NCI-H146 (cell line): ENCODE measurements around the gene TJP3.

Experiments
- DNase-seq: peaks from one replicate; lab custom pipeline; 2025; lab: John Stamatoyannopoulos, UW

TJP3 gene

GRCh38 chr19:3783660-3784584 lies 75.7 kb downstream of the TJP3 start:
- DNase-seq, result no peak

- no peak for DNase-seq
Measured at GRCh38 chr19:3784607-3785450, 76.6 kb downstream of the TJP3 start.

GRCh38 chr19:3785451-3785937 lies 77.3 kb downstream of the TJP3 start:
- peak; percentile 45 for DNase-seq

- DNase-seq, result no peak
Measured at GRCh38 chr19:3785938-3786824, 78.0 kb downstream of the TJP3 start, which contains the start of gene MATK. TSS of gene MATK (minus strand) at chr19:3786381. CDS start at chr19:3785135, 1,246 bp downstream.

GRCh38 chr19:3788996-3789778 lies 81.0 kb downstream of the TJP3 start:
- no peak for DNase-seq

- no peak for DNase-seq
Measured at GRCh38 chr19:3790209-3790734, 82.1 kb downstream of the TJP3 start.

- DNase-seq, result no peak
Measured at GRCh38 chr19:3790941-3791340, 82.8 kb downstream of the TJP3 start.

GRCh38 chr19:3792114-3792513 lies 83.9 kb downstream of the TJP3 start:
- no peak for DNase-seq

- DNase-seq, result no peak
Measured at GRCh38 chr19:3793799-3794198, 85.6 kb downstream of the TJP3 start.

- DNase-seq, result no peak
Measured at GRCh38 chr19:3796358-3796757, 88.2 kb downstream of the TJP3 start.

- DNase-seq, result no peak
Measured at GRCh38 chr19:3798137-3798536, 90.0 kb downstream of the TJP3 start.
